LNCAP (cell line): Measurements from ENCODE around the gene OR2A42.
A peak's percentile ranks its signal among the peaks of the same experiment; 100 is the strongest.

ENCODE experiments used
- CTCF ChIP-seq: fragments of 450-650 bp; IDR thresholded peaks from 2 replicates; pipeline ENCODE4 v1.5.1; 2017; ENCODE audit warnings: mild to moderate bottlenecking

OR2A42 gene

GRCh38 chr7:144178380-144179164 is 60.8 kb downstream of the OR2A42 start:
- peak; percentile 76 for TF ChIP-seq CTCF
